ENCODE data around the gene LIN28A.

LIN28A gene

GRCh38 chr1:26388791-26389445, 21.7 kb upstream of the LIN28A start:
- DNase-seq (ENCODE audit: low read depth), result no peak

- no peak for DNase-seq (ENCODE audit: low read depth)
Observed at GRCh38 chr1:26389604-26390247, 20.9 kb upstream of the LIN28A start.

- peak; percentile 26 for DNase-seq (ENCODE audit: low read depth)
Observed at GRCh38 chr1:26391450-26391849, 19.2 kb upstream of the LIN28A start.

GRCh38 chr1:26395754-26396153, 14.9 kb upstream of the LIN28A start:
- no peak for DNase-seq (ENCODE audit: low read depth)

GRCh38 chr1:26399034-26399433, 11.6 kb upstream of the LIN28A start:
- no peak for DNase-seq (ENCODE audit: low read depth)

- no peak for DNase-seq (ENCODE audit: low read depth)
Observed at GRCh38 chr1:26401891-26402290, 8.7 kb upstream of the LIN28A start.

- DNase-seq (ENCODE audit: low read depth), result no peak
Observed at GRCh38 chr1:26403656-26404055, 7.0 kb upstream of the LIN28A start.

- no peak for DNase-seq (ENCODE audit: low read depth)
Observed at GRCh38 chr1:26404641-26405040, 6.0 kb upstream of the LIN28A start.

GRCh38 chr1:26405281-26405915, 5.2 kb upstream of the LIN28A start:
- no peak for DNase-seq (ENCODE audit: low read depth)

GRCh38 chr1:26408604-26409003, 2.0 kb upstream of the LIN28A start:
- peak; percentile 54 for DNase-seq (ENCODE audit: low read depth)

GRCh38 chr1:26409191-26409807, 1.3 kb upstream of the LIN28A start:
- no peak for DNase-seq (ENCODE audit: low read depth)

GRCh38 chr1:26411624-26412074, 1.0 kb downstream of the LIN28A start:
- no peak for DNase-seq (ENCODE audit: low read depth)

GRCh38 chr1:26412180-26412840, 1.7 kb downstream of the LIN28A start:
- no peak for DNase-seq (ENCODE audit: low read depth)

- DNase-seq (ENCODE audit: low read depth), result no peak
Observed at GRCh38 chr1:26413031-26413430, 2.4 kb downstream of the LIN28A start.

GRCh38 chr1:26417111-26417759, 6.6 kb downstream of the LIN28A start:
- DNase-seq (ENCODE audit: low read depth), result no peak

GRCh38 chr1:26418865-26419349, 8.3 kb downstream of the LIN28A start:
- no peak for DNase-seq (ENCODE audit: low read depth)

- no peak for DNase-seq (ENCODE audit: low read depth)
Observed at GRCh38 chr1:26419494-26419893, 8.9 kb downstream of the LIN28A start.

- no peak for DNase-seq (ENCODE audit: low read depth)
Observed at GRCh38 chr1:26429721-26430120, 19.1 kb downstream of the LIN28A start.

- peak; percentile 96 for DNase-seq (ENCODE audit: low read depth)
Observed at GRCh38 chr1:26431979-26432695, 21.5 kb downstream of the LIN28A start, which contains the start of gene DHDDS. TSS of gene DHDDS (plus strand) at chr1:26432321. CDS start at chr1:26432946, 625 bp downstream.

- no peak for DNase-seq (ENCODE audit: low read depth)
Observed at GRCh38 chr1:26432793-26433192, 22.2 kb downstream of the LIN28A start.
